Neural progenitor cell (in vitro differentiated cells): Measurements from ENCODE around the gene RAB6D. TPM values are rescaled to one million over a fixed set of nuclear protein-coding genes. Genes with fewer than 3 reads are reported as not detected.

ENCODE experiments used
- DNase-seq: peaks from one replicate; pipeline ENCODE4 v3.0.0-alpha.2; 2016; ENCODE audit warnings: low spot score
- H2AFZ ChIP-seq: fragments of 200-600 bp; sonication (generic); replicated peaks from 2 replicates; pipeline ENCODE4 v1.6.1; 2016; ENCODE audit warnings: antibody characterized with exemption
- H3F3A ChIP-seq: fragments of 200-600 bp; sonication (generic); 2 replicates; pipeline ENCODE4 v1.6.1; 2016; ENCODE audit warnings: antibody characterized with exemption, low read depth
- H3K27ac ChIP-seq: fragments of 200-600 bp; sonication (generic); 2 replicates; pipeline ENCODE4 v1.5.1; 2016; ENCODE audit warnings: mild to moderate bottlenecking
- H3K27me3 ChIP-seq: fragments of 200-600 bp; sonication (generic); 2 replicates; pipeline ENCODE4 v1.6.1; 2016; ENCODE audit warnings: mild to moderate bottlenecking, moderate library complexity
- H3K36me3 ChIP-seq: fragments of 200-600 bp; sonication (generic); 2 replicates; pipeline ENCODE4 v1.5.1; 2016
- H3K4me1 ChIP-seq: fragments of 200-600 bp; sonication (generic); 2 replicates; pipeline ENCODE4 v1.6.1; 2016; ENCODE audit warnings: mixed run types
- H3K4me2 ChIP-seq: fragments of 200-600 bp; sonication (generic); 2 replicates; pipeline ENCODE4 v1.6.1; 2016
- H3K4me3 ChIP-seq: fragments of 200-600 bp; sonication (generic); 2 replicates; pipeline ENCODE4 v1.5.1; 2016
- H3K79me2 ChIP-seq: fragments of 200-600 bp; sonication (generic); 2 replicates; pipeline ENCODE4 v1.6.1; 2016; ENCODE audit warnings: low read depth
- H3K9ac ChIP-seq: fragments of 200-600 bp; sonication (generic); 2 replicates; pipeline ENCODE4 v1.6.1; 2016
- H3K9me3 ChIP-seq: fragments of 200-600 bp; sonication (generic); 2 replicates; pipeline ENCODE4 v1.5.1; 2016; ENCODE audit warnings: low read depth
- H4K20me1 ChIP-seq: fragments of 200-600 bp; sonication (generic); 2 replicates; pipeline ENCODE4 v1.6.1; 2016; ENCODE audit warnings: low read depth
- H3K27ac Mint-ChIP-seq: 3 replicates; pipeline ENCODE4 v1.8.0; 2021; ENCODE audit warnings: mixed read lengths
- H3K27me3 Mint-ChIP-seq: 2 replicates; pipeline ENCODE4 v1.8.0; 2022; ENCODE audit warnings: low read depth, mild to moderate bottlenecking, inconsistent platforms, moderate library complexity, mixed read lengths; ENCODE audit not compliant: insufficient read depth
- H3K36me3 Mint-ChIP-seq: 3 replicates; pipeline ENCODE4 v1.8.0; 2021; ENCODE audit warnings: mixed read lengths
- H3K4me1 Mint-ChIP-seq: 3 replicates; pipeline ENCODE4 v1.8.0; 2021; ENCODE audit warnings: mixed read lengths
- H3K4me3 Mint-ChIP-seq: 3 replicates; pipeline ENCODE4 v1.8.0; 2021; ENCODE audit warnings: mild to moderate bottlenecking, moderate library complexity, mixed read lengths
- H3K9me3 Mint-ChIP-seq: 3 replicates; pipeline ENCODE4 v1.8.0; 2020; ENCODE audit warnings: mixed read lengths
- CTCF ChIP-seq: fragments of 200-600 bp; sonication (generic); IDR thresholded peaks from 2 replicates; pipeline ENCODE4 v1.5.1; 2017; ENCODE audit warnings: antibody characterized with exemption, mild to moderate bottlenecking
- EZH2 ChIP-seq: fragments of 200-600 bp; sonication (generic); IDR thresholded peaks from 2 replicates; pipeline ENCODE4 v1.6.1; 2017; ENCODE audit warnings: antibody characterized with exemption, mild to moderate bottlenecking, moderate library complexity
- EZH2phosphoT487 ChIP-seq: fragments of 200-600 bp; sonication (generic); IDR thresholded peaks from 2 replicates; pipeline ENCODE4 v1.6.1; 2017; ENCODE audit warnings: antibody characterized with exemption
- total RNA-seq: library from RNA; depleted of rRNA; stranded (reverse); fragments of >200 nt; gene quantifications from 2 replicates; pipeline ENCODE4 v1.2.3, GENCODE V29; 2015; ENCODE audit warnings: low replicate concordance

RAB6D gene
- total RNA-seq, 1 donor from 2014 or later: 0.11 TPM

- Histone ChIP-seq H3K27ac (no peak overlapping the region), H3K9me3 (no peaks in the 10 kb centered on the region), H2AFZ (no peak overlapping the region), H3K4me2 (no peak overlapping the region), H3K4me1 (no peaks in the 10 kb centered on the region), H3K36me3 (no peaks in the 10 kb centered on the region), H3K79me2 (no peaks in the 10 kb centered on the region), H3K9ac (no peak overlapping the region), H4K20me1 (no peaks in the 10 kb centered on the region), H3K27me3 (no peaks in the 10 kb centered on the region), H3K4me3 (no peak overlapping the region), H3F3A (no peaks in the 10 kb centered on the region)
- Mint-ChIP-seq H3K9me3 (no peaks in the 10 kb centered on the region), H3K27ac (no peak overlapping the region), H3K4me3 (no peak overlapping the region), H3K36me3 (no peaks in the 10 kb centered on the region), H3K4me1 (peaks cover 7% of the 10 kb centered on the region), H3K27me3 (no peaks in the 10 kb centered on the region)
- no peak for DNase-seq
- TF ChIP-seq EZH2 (no peak), CTCF (no peak), EZH2phosphoT487 (no peak)
Measured at GRCh38 chr2:131408207-131408606, 44.2 kb upstream of the RAB6D start.

GRCh38 chr2:131404753-131405152 lies 40.8 kb upstream of the RAB6D start:
- TF ChIP-seq EZH2phosphoT487: no peak
- TF ChIP-seq CTCF: no peak
- TF ChIP-seq EZH2: no peak
- H2AFZ ChIP-seq: no peak overlapping the region

GRCh38 chr2:131402320-131403039 lies 38.5 kb upstream of the RAB6D start:
- Histone ChIP-seq H3K4me2 (no peak overlapping the region), H3K79me2 (no peaks in the 10 kb centered on the region), H3K27me3 (no peaks in the 10 kb centered on the region), H3F3A (no peaks in the 10 kb centered on the region), H3K36me3 (no peaks in the 10 kb centered on the region), H3K9me3 (no peaks in the 10 kb centered on the region), H3K9ac (no peak overlapping the region), H4K20me1 (no peaks in the 10 kb centered on the region), H3K27ac (no peak overlapping the region), H3K4me1 (no peaks in the 10 kb centered on the region), H2AFZ (no peak overlapping the region), H3K4me3 (no peak overlapping the region)
- no peaks in the 10 kb centered on the region for H3K9me3 Mint-ChIP-seq
- H3K36me3 Mint-ChIP-seq: no peaks in the 10 kb centered on the region
- no peak overlapping the region for H3K4me3 Mint-ChIP-seq
- H3K27me3 Mint-ChIP-seq: peaks cover 2% of the 10 kb centered on the region
- H3K4me1 Mint-ChIP-seq: peaks cover 5% of the 10 kb centered on the region
- no peak for DNase-seq
- TF ChIP-seq EZH2phosphoT487 (no peak), CTCF (no peak)
- H3K27ac Mint-ChIP-seq: no peak overlapping the region

More at GRCh38 chr2:131404753-131405152, 40.8 kb upstream of the RAB6D start:
- Histone ChIP-seq H3K4me2 (no peak overlapping the region), H3K27ac (no peak overlapping the region), H3K4me3 (no peak overlapping the region), H3K4me1 (no peaks in the 10 kb centered on the region), H4K20me1 (no peaks in the 10 kb centered on the region), H3K79me2 (no peaks in the 10 kb centered on the region), H3K36me3 (no peaks in the 10 kb centered on the region), H3K9ac (no peak overlapping the region), H3F3A (no peaks in the 10 kb centered on the region), H3K27me3 (no peaks in the 10 kb centered on the region), H3K9me3 (no peaks in the 10 kb centered on the region)
- no peak for DNase-seq
- Mint-ChIP-seq H3K4me3 (no peak overlapping the region), H3K4me1 (peaks cover 5% of the 10 kb centered on the region), H3K27ac (no peak overlapping the region), H3K27me3 (peaks cover 2% of the 10 kb centered on the region), H3K9me3 (no peaks in the 10 kb centered on the region), H3K36me3 (no peaks in the 10 kb centered on the region)
